GM23338 (cell line): ENCODE measurements around the gene PPARD. TPM values are rescaled to one million over a fixed set of nuclear protein-coding genes. Genes with fewer than 3 reads are reported as not detected.
A peak's percentile ranks its signal among the peaks of the same experiment; 100 is the strongest.

Experiments
- ATAC-seq: fragments of 200-7000 bp; cut with Tn5 transposase; 3 replicates; pipeline ENCODE4 v1.9.1; 2020
- DNase-seq: peaks from one replicate; pipeline ENCODE4 v3.0.0-alpha.2; 2015; ENCODE audit warnings: low spot score
- H2AFZ ChIP-seq: fragments of 200-600 bp; sonication (generic); 2 replicates; pipeline ENCODE4 v1.8.0; 2016; ENCODE audit warnings: antibody characterized with exemption, mild to moderate bottlenecking, moderate library complexity
- H3F3A ChIP-seq: fragments of 200-600 bp; sonication (generic); replicated peaks from 2 replicates; pipeline ENCODE4 v1.8.0; 2017; ENCODE audit warnings: antibody characterized with exemption, mixed run types, low read depth
- H3K27ac ChIP-seq: fragments of 200-600 bp; sonication (generic); 2 replicates; pipeline ENCODE4 v1.6.1; 2016; ENCODE audit warnings: low read depth
- H3K27me3 ChIP-seq: fragments of 200-600 bp; sonication (generic); 2 replicates; pipeline ENCODE4 v1.8.0; 2016; ENCODE audit warnings: mild to moderate bottlenecking, mixed run types, moderate library complexity; ENCODE audit not compliant: insufficient read depth
- H3K36me3 ChIP-seq: fragments of 200-600 bp; sonication (generic); 2 replicates; pipeline ENCODE4 v1.8.0; 2016; ENCODE audit warnings: mild to moderate bottlenecking; ENCODE audit not compliant: insufficient read depth
- H3K4me1 ChIP-seq: fragments of 200-600 bp; sonication (generic); 2 replicates; pipeline ENCODE4 v1.8.0; 2016; ENCODE audit warnings: mild to moderate bottlenecking, moderate library complexity; ENCODE audit not compliant: insufficient read depth
- H3K4me2 ChIP-seq: fragments of 200-600 bp; sonication (generic); 2 replicates; pipeline ENCODE4 v1.7.1; 2017; ENCODE audit warnings: mixed run types
- H3K4me3 ChIP-seq: fragments of 200-600 bp; sonication (generic); 2 replicates; pipeline ENCODE4 v1.6.1; 2016; ENCODE audit warnings: mixed run types
- H3K79me2 ChIP-seq: fragments of 200-600 bp; sonication (generic); replicated peaks from 2 replicates; pipeline ENCODE4 v1.8.0; 2017; ENCODE audit warnings: mild to moderate bottlenecking; ENCODE audit not compliant: insufficient read depth
- H3K9me2 ChIP-seq: fragments of 200-600 bp; sonication (generic); 2 replicates; pipeline ENCODE4 v1.8.0; 2017; ENCODE audit not compliant: insufficient read depth
- H4K20me1 ChIP-seq: fragments of 200-600 bp; sonication (generic); replicated peaks from 2 replicates; pipeline ENCODE4 v1.8.0; 2017; ENCODE audit warnings: mild to moderate bottlenecking; ENCODE audit not compliant: insufficient read depth
- H3K27ac Mint-ChIP-seq: 2 replicates; pipeline ENCODE4 v1.8.0; 2020; ENCODE audit warnings: inconsistent platforms, mild to moderate bottlenecking, moderate library complexity, mixed read lengths
- H3K27me3 Mint-ChIP-seq: 3 replicates; pipeline ENCODE4 v1.8.0; 2022; ENCODE audit warnings: low read depth, mild to moderate bottlenecking, moderate library complexity, mixed read lengths, inconsistent platforms; ENCODE audit not compliant: insufficient read depth, poor library complexity
- H3K36me3 Mint-ChIP-seq: 3 replicates; pipeline ENCODE4 v1.8.0; 2021; ENCODE audit warnings: low read depth, mild to moderate bottlenecking, inconsistent platforms, moderate library complexity, mixed read lengths
- H3K4me1 Mint-ChIP-seq: 3 replicates; pipeline ENCODE4 v1.8.0; 2020; ENCODE audit warnings: mild to moderate bottlenecking, inconsistent platforms, mixed read lengths
- H3K4me3 Mint-ChIP-seq: 3 replicates; pipeline ENCODE4 v1.8.0; 2021; ENCODE audit warnings: moderate library complexity, mild to moderate bottlenecking, inconsistent platforms, mixed read lengths
- H3K9me3 Mint-ChIP-seq: 3 replicates; pipeline ENCODE4 v1.8.0; 2020; ENCODE audit warnings: moderate library complexity, mild to moderate bottlenecking, inconsistent platforms, mixed read lengths
- CREB1 ChIP-seq: fragments of 250-450 bp; sonication (Bioruptor Pico); IDR thresholded peaks from 2 replicates; pipeline ENCODE4 v1.5.0; 2020; ENCODE audit warnings: low read depth, mild to moderate bottlenecking, moderate library complexity
- EZH2 ChIP-seq: fragments of 200-600 bp; sonication (generic); IDR thresholded peaks from one replicate; pipeline ENCODE4 v1.8.0; 2017; ENCODE audit warnings: antibody characterized with exemption, mild to moderate bottlenecking, low read depth; ENCODE audit not compliant: unreplicated experiment
- EZH2phosphoT487 ChIP-seq: fragments of 200-600 bp; sonication (generic); IDR thresholded peaks from one replicate; pipeline ENCODE4 v1.8.1; 2018; ENCODE audit warnings: antibody characterized with exemption; ENCODE audit not compliant: unreplicated experiment
- JUNB ChIP-seq: IDR thresholded peaks from one replicate; pipeline ENCODE4 v1.6.1; 2016; ENCODE audit warnings: antibody characterized with exemption; ENCODE audit not compliant: unreplicated experiment
- NANOG ChIP-seq: IDR thresholded peaks from 2 replicates; pipeline ENCODE4 v1.6.1; 2016; ENCODE audit warnings: antibody characterized with exemption, borderline replicate concordance
- polyA plus RNA-seq: library from polyadenylated mRNA; unstranded; fragments of >200 nt; fragmentation: Nextera tagmentation; extraction: Ambion mirVana; gene quantifications from 2 replicates; pipeline ENCODE4 v1.2.1, GENCODE V29; 2016
- total RNA-seq: library from RNA; depleted of rRNA; stranded (reverse); fragments of >200 nt; shearing (Covaris generic); gene quantifications from 2 replicates; pipeline ENCODE4 v1.2.3, GENCODE V29; 2014
- TF ChIP-seq, protein P1 (sequence below): IDR thresholded peaks from 2 replicates; pipeline ENCODE4 v1.6.1; 2016; ENCODE audit warnings: antibody characterized with exemption
- TF ChIP-seq, protein P2 (sequence below), 2 experiments: fragments of 200-600 bp in 1 of 2; sonication (generic) in 1 of 2; conservative IDR thresholded peaks; 2 replicates each; pipeline versions ENCODE4 v1.5.1 to v1.6.1; 2016 to 2017; ENCODE audit warnings: antibody characterized with exemption in 2 of 2, low read depth in 2 of 2, mild to moderate bottlenecking in 2 of 2, moderate library complexity in 1 of 2
- TF ChIP-seq, protein P3 (sequence below): IDR thresholded peaks from one replicate; pipeline ENCODE4 v1.6.1; 2018; ENCODE audit warnings: antibody characterized with exemption; ENCODE audit not compliant: unreplicated experiment

The PPARD gene
- total and polyA plus RNA-seq, 2 experiments from 2014 or later = 5.1 to 9.7 TPM

DNA sequence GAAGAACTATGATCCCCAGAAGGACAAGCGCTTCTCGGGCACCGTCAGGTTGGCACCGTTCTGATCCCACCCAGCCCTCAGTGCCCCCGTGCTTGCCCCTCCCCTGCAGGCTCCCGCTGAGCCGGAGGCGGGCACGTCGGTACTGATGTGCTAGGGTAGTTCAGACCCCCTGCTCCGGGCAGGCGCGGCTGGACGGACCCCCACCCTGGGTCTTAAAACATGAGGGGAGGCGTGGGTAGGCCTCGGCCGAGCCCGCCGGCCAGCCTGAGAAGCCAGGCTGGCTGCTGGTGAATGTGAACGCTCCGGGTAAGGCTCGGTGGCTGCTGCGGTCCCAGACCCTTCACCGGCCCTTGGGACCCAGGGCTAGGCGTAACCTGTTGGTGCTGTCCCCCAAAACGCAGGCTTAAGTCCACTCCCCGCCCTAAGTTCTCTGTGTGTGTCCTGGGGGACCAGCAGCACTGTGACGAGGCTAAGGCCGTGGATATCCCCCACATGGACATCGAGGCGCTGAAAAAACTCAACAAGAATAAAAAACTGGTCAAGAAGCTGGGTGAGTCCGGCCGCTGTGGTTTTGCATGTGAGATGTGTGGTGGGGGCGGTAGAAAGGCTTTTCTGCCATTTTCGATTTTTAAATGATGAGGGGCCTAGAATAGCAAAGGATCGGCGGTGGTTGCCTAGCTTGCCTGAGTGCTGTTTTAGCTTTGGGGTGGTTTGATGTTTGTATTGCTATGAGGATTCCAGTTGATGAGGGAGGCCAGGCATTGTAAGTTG lies 126.8 kb downstream of the PPARD start:
- peak; percentile 11 for ATAC-seq
- Histone ChIP-seq H3K4me3 (peak overlapping the region; percentile 100), H3K9me2 (no peaks in the 10 kb centered on the region), H4K20me1 (peaks cover 40% of the 10 kb centered on the region), H3F3A (peaks cover 58% of the 10 kb centered on the region), H3K36me3 (peaks cover 38% of the 10 kb centered on the region), H3K79me2 (peaks cover 33% of the 10 kb centered on the region), H3K27me3 (peaks cover 5% of the 10 kb centered on the region; the same call in 1 of the 2 replicates), H3K4me1 (peaks cover 25% of the 10 kb centered on the region), H3K4me2 (peak overlapping the region; percentile 100), H2AFZ (no peak overlapping the region), H3K27ac (peak overlapping the region; percentile 96)
- no peak for TF ChIP-seq EZH2phosphoT487
- no peak for TF ChIP-seq EZH2
- TF ChIP-seq JUNB = no peak
- no peak for TF ChIP-seq CREB1 (CRISPR knock-in tag)
- Mint-ChIP-seq H3K4me1 (peaks cover 45% of the 10 kb centered on the region), H3K9me3 (peaks cover 8% of the 10 kb centered on the region; the same call in 2 of the 3 replicates), H3K36me3 (peaks cover 76% of the 10 kb centered on the region), H3K27ac (peak overlapping the region; percentile 99), H3K4me3 (peak overlapping the region; percentile 93), H3K27me3 (peaks cover 52% of the 10 kb centered on the region)
- DNase-seq = no peak

DNA sequence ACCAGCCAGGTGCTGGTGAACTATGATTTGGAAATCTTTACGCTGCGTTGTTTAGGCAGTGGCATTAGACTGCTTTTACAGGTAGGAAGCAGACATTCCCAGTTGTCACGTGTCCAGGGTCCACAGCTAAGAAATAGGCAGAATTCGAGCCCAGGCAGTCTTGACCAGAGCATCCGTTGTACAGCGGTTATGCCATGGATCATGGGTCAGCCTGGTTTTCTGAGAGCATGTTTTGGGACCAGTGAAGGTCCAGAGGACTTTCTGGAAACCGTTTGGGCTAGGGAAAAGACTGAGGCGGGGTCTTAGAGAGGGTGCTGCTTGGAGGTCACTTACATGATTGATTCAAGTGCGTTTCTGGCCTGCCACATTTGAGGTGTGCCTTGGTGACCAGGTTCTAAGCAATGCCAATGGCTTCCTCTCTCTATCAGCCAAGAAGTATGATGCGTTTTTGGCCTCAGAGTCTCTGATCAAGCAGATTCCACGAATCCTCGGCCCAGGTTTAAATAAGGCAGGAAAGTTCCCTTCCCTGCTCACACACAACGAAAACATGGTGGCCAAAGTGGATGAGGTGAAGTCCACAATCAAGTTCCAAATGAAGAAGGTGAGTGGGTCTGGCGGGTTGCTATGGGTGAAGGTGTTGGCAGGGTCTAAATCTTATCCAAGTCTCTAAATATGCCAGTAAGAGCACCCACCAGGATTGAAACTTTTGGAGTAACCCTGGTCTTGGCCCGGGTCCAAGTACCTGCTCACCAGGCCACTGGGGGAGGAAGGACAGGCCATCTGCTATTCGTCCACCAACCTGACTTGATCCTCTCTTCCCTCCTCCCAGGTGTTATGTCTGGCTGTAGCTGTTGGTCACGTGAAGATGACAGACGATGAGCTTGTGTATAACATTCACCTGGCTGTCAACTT lies 127.6 kb downstream of the PPARD start:
- Histone ChIP-seq H3K4me3 (peak overlapping the region; percentile 100), H3K27ac (peak overlapping the region; percentile 96), H3K79me2 (peaks cover 33% of the 10 kb centered on the region), H3K9me2 (no peaks in the 10 kb centered on the region), H3K27me3 (peaks cover 5% of the 10 kb centered on the region; the same call in 1 of the 2 replicates), H3K4me1 (peaks cover 25% of the 10 kb centered on the region), H4K20me1 (peaks cover 40% of the 10 kb centered on the region), H3K36me3 (peaks cover 38% of the 10 kb centered on the region), H3F3A (peaks cover 65% of the 10 kb centered on the region), H2AFZ (no peak overlapping the region), H3K4me2 (peak overlapping the region; percentile 100)
- no peak for ATAC-seq
- Mint-ChIP-seq H3K4me1 (peaks cover 45% of the 10 kb centered on the region), H3K27me3 (peaks cover 61% of the 10 kb centered on the region), H3K9me3 (peaks cover 8% of the 10 kb centered on the region; the same call in 2 of the 3 replicates), H3K27ac (peak overlapping the region; percentile 99), H3K4me3 (peak overlapping the region; percentile 93), H3K36me3 (peaks cover 78% of the 10 kb centered on the region)
- no peak for DNase-seq
- TF ChIP-seq, protein P1, sequence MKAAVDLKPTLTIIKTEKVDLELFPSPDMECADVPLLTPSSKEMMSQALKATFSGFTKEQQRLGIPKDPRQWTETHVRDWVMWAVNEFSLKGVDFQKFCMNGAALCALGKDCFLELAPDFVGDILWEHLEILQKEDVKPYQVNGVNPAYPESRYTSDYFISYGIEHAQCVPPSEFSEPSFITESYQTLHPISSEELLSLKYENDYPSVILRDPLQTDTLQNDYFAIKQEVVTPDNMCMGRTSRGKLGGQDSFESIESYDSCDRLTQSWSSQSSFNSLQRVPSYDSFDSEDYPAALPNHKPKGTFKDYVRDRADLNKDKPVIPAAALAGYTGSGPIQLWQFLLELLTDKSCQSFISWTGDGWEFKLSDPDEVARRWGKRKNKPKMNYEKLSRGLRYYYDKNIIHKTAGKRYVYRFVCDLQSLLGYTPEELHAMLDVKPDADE = no peak
- TF ChIP-seq EZH2 (no peak), NANOG (no peak)
- TF ChIP-seq, protein P2, sequence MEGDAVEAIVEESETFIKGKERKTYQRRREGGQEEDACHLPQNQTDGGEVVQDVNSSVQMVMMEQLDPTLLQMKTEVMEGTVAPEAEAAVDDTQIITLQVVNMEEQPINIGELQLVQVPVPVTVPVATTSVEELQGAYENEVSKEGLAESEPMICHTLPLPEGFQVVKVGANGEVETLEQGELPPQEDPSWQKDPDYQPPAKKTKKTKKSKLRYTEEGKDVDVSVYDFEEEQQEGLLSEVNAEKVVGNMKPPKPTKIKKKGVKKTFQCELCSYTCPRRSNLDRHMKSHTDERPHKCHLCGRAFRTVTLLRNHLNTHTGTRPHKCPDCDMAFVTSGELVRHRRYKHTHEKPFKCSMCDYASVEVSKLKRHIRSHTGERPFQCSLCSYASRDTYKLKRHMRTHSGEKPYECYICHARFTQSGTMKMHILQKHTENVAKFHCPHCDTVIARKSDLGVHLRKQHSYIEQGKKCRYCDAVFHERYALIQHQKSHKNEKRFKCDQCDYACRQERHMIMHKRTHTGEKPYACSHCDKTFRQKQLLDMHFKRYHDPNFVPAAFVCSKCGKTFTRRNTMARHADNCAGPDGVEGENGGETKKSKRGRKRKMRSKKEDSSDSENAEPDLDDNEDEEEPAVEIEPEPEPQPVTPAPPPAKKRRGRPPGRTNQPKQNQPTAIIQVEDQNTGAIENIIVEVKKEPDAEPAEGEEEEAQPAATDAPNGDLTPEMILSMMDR (conservative IDR thresholded peaks at IDR 0.05; ENCODE audit: low read depth in 2 of 2) = no peak
- TF ChIP-seq, protein P3, sequence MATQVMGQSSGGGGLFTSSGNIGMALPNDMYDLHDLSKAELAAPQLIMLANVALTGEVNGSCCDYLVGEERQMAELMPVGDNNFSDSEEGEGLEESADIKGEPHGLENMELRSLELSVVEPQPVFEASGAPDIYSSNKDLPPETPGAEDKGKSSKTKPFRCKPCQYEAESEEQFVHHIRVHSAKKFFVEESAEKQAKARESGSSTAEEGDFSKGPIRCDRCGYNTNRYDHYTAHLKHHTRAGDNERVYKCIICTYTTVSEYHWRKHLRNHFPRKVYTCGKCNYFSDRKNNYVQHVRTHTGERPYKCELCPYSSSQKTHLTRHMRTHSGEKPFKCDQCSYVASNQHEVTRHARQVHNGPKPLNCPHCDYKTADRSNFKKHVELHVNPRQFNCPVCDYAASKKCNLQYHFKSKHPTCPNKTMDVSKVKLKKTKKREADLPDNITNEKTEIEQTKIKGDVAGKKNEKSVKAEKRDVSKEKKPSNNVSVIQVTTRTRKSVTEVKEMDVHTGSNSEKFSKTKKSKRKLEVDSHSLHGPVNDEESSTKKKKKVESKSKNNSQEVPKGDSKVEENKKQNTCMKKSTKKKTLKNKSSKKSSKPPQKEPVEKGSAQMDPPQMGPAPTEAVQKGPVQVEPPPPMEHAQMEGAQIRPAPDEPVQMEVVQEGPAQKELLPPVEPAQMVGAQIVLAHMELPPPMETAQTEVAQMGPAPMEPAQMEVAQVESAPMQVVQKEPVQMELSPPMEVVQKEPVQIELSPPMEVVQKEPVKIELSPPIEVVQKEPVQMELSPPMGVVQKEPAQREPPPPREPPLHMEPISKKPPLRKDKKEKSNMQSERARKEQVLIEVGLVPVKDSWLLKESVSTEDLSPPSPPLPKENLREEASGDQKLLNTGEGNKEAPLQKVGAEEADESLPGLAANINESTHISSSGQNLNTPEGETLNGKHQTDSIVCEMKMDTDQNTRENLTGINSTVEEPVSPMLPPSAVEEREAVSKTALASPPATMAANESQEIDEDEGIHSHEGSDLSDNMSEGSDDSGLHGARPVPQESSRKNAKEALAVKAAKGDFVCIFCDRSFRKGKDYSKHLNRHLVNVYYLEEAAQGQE = no peak
